Renal pelvis (tissue), 4 donors: ENCODE measurements around the gene FGF1. TPM values are rescaled to one million over a fixed set of nuclear protein-coding genes. Genes with fewer than 3 reads are reported as not detected.

Experiments
- DNase-seq: peaks from one replicate; pipeline ENCODE4 v3.0.0-alpha.2; 2013
- polyA plus RNA-seq, 3 donors: library from polyadenylated mRNA; unstranded; fragments of 120-200 nt; gene quantifications; one replicate each; pipeline ENCODE4 v1.2.1, GENCODE V29; 2013; ENCODE audit not compliant: insufficient read length in 3 of 3

Gene FGF1
- polyA plus RNA-seq, 3 donors, result 15.2 to 19.0 (median 18.9) TPM

- no peak for DNase-seq
These were observed 140.1 kb downstream of the FGF1 start for GRCh38 chr5:142545650-142546322.

- no peak for DNase-seq
These were observed 140.8 kb downstream of the FGF1 start for GRCh38 chr5:142544946-142545649.

- no peak for DNase-seq
These were observed 141.7 kb downstream of the FGF1 start for GRCh38 chr5:142544071-142544753.

- no peak for DNase-seq
These were observed 143.0 kb downstream of the FGF1 start for GRCh38 chr5:142542906-142543305.

Other genes starting within 250 kb of the FGF1 start
- gene ARHGAP26, start 84.3 kb upstream of the FGF1 start, polyA plus RNA-seq, result 10 to 100 TPM in 2 of 3 donors, 1 to 10 TPM in 1; 9.5 to 14.5 (median 14.4) TPM